HepG2 (cell line): ENCODE results near the gene LRP10. TPM values are rescaled to one million over a fixed set of nuclear protein-coding genes. Genes with fewer than 3 reads are reported as not detected.

ENCODE experiments used
- FOXO4 ChIP-seq: sonication (generic); formaldehyde crosslinking; conservative IDR thresholded peaks from 2 replicates; pipeline ENCODE4 v1.8.1; 2023; ENCODE audit warnings: missing genetic modification reagents
- KDM2A ChIP-seq: sonication (generic); formaldehyde crosslinking; IDR thresholded peaks from 2 replicates; pipeline ENCODE4 v1.4.0; 2020; ENCODE audit warnings: low read depth, missing genetic modification reagents, borderline replicate concordance
- MIER3 ChIP-seq: IDR thresholded peaks from 2 replicates; pipeline ENCODE4 v1.6.1; 2016; ENCODE audit warnings: missing compliant biosample characterization, borderline replicate concordance
- PAXIP1 ChIP-seq: sonication (generic); formaldehyde crosslinking; conservative IDR thresholded peaks from 2 replicates; pipeline ENCODE4 v1.4.0; 2020; ENCODE audit warnings: mild to moderate bottlenecking, missing genetic modification reagents, moderate library complexity
- RORA ChIP-seq: sonication (generic); formaldehyde crosslinking; IDR thresholded peaks from 2 replicates; pipeline ENCODE4 v1.5.0; 2020; ENCODE audit warnings: mild to moderate bottlenecking, missing genetic modification reagents, moderate library complexity
- TAF1 ChIP-seq: sonication (generic); formaldehyde crosslinking; IDR thresholded peaks from 2 replicates; pipeline ENCODE4 v1.4.0; 2020; ENCODE audit warnings: missing genetic modification reagents
- YEATS2 ChIP-seq: sonication (generic); formaldehyde crosslinking; IDR thresholded peaks from 2 replicates; pipeline ENCODE4 v1.4.0; 2020; ENCODE audit warnings: missing genetic modification reagents, borderline replicate concordance
- ZNF224 ChIP-seq: sonication (generic); formaldehyde crosslinking; IDR thresholded peaks from 2 replicates; pipeline ENCODE4 v1.5.0; 2020; ENCODE audit warnings: mild to moderate bottlenecking, missing genetic modification reagents
- ZNF563 ChIP-seq: sonication (generic); formaldehyde crosslinking; IDR thresholded peaks from 2 replicates; pipeline ENCODE4 v1.8.0; 2022; ENCODE audit warnings: mild to moderate bottlenecking, moderate library complexity, missing genetic modification reagents
- ZNF775 ChIP-seq: sonication (generic); formaldehyde crosslinking; IDR thresholded peaks from 2 replicates; pipeline ENCODE4 v1.4.0; 2020; ENCODE audit warnings: missing genetic modification reagents, mild to moderate bottlenecking, moderate library complexity, borderline replicate concordance
- ZNF776 ChIP-seq: sonication (generic); formaldehyde crosslinking; IDR thresholded peaks from 2 replicates; pipeline ENCODE4 v1.4.0; 2020; ENCODE audit warnings: mild to moderate bottlenecking, missing genetic modification reagents
- polyA plus RNA-seq, 8 experiments: library from polyadenylated mRNA; depleted of rRNA in 3 of 8; stranded (reverse) in 7 of 8; unstranded in 1 of 8; fragments of >200 nt; fragmentation: Illumina TruSeq in 4 of 8; extraction: Trizol in 4 of 8; gene quantifications; 2 replicates each; pipeline versions ENCODE4 v1.2.1 to v1.2.3, GENCODE V29; 2011 to 2016; ENCODE audit warnings: low read depth in 4 of 8, missing spikeins in 1 of 8, mixed read lengths in 1 of 8; ENCODE audit not compliant: insufficient read depth in 1 of 8
- total RNA-seq, 5 experiments: library from RNA; depleted of rRNA; stranded (reverse); fragments of >200 nt; fragmentation: Illumina TruSeq; extraction: Trizol; gene quantifications; 2 replicates each; pipeline ENCODE4 v1.2.3, GENCODE V29; 2016; ENCODE audit warnings: low read depth in 1 of 5
- TF ChIP-seq, protein P1 (sequence below): sonication (generic); formaldehyde crosslinking; IDR thresholded peaks from 2 replicates; pipeline ENCODE4 v1.5.0; 2020; ENCODE audit warnings: missing genetic modification reagents, mild to moderate bottlenecking, borderline replicate concordance

The LRP10 gene
- total and polyA plus RNA-seq, 2 of the 13 experiments (the other 11 are each of a cell fraction or from before 2014, with no cell fraction given), result 16.9 to 45.2 TPM

GRCh38 chr14:22849212-22849819 is 22.2 kb upstream of the LRP10 start (continued):
- TF ChIP-seq ZNF775 (CRISPR knock-in tag) (no peak), TAF1 (CRISPR knock-in tag) (no peak), ZNF563 (CRISPR knock-in tag) (0 out of 2 replicates have a peak, but pooled peaks have one; percentile 51), ZNF224 (CRISPR knock-in tag) (no peak), RORA (CRISPR knock-in tag) (no peak), KDM2A (CRISPR knock-in tag) (no peak), ZNF776 (no peak), YEATS2 (CRISPR knock-in tag) (no peak), PAXIP1 (CRISPR knock-in tag) (no peak), FOXO4 (CRISPR knock-in tag) (no peak), MIER3 (CRISPR knock-in tag) (no peak)
- TF ChIP-seq, protein P1, sequence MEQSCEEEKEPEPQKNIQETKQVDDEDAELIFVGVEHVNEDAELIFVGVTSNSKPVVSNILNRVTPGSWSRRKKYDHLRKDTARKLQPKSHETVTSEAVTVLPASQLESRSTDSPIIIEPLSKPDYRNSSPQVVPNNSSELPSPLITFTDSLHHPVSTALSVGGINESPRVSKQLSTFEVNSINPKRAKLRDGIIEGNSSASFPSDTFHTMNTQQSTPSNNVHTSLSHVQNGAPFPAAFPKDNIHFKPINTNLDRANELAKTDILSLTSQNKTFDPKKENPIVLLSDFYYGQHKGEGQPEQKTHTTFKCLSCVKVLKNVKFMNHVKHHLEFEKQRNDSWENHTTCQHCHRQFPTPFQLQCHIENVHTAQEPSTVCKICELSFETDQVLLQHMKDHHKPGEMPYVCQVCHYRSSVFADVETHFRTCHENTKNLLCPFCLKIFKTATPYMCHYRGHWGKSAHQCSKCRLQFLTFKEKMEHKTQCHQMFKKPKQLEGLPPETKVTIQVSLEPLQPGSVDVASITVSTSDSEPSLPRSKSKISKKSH, result peak; percentile 61; the same call in 1 of the 2 replicates
